GM21825 (cell line): ENCODE measurements around the gene MMP11.
A peak's percentile ranks its signal among the peaks of the same experiment; 100 is the strongest.

ENCODE experiments used
- ATAC-seq: cut with Tn5 transposase; IDR thresholded peaks from one replicate; pipeline ENCODE4 v1.9.1; 2021; ENCODE audit warnings: mild to moderate bottlenecking, moderate library complexity; ENCODE audit not compliant: unreplicated experiment

The MMP11 gene

GRCh38 chr22:23800297-23801237 lies 27.9 kb downstream of the MMP11 start:
- ATAC-seq, result peak; percentile 61

- peak; percentile 12 for ATAC-seq
These were observed 28.7 kb downstream of the MMP11 start for GRCh38 chr22:23801238-23801821.

- no peak for ATAC-seq
These were observed 29.3 kb downstream of the MMP11 start for GRCh38 chr22:23801886-23802377.

- ATAC-seq, result no peak
These were observed 30.6 kb downstream of the MMP11 start for GRCh38 chr22:23803001-23803819.

GRCh38 chr22:23804781-23805291 lies 32.2 kb downstream of the MMP11 start:
- no peak for ATAC-seq

GRCh38 chr22:23806837-23807236 lies 34.2 kb downstream of the MMP11 start:
- ATAC-seq, result no peak

GRCh38 chr22:23812378-23812777 lies 39.7 kb downstream of the MMP11 start:
- ATAC-seq, result no peak

GRCh38 chr22:23815541-23816155 lies 43.0 kb downstream of the MMP11 start:
- no peak for ATAC-seq

- ATAC-seq, result no peak
These were observed 43.7 kb downstream of the MMP11 start for GRCh38 chr22:23816156-23816976.

- ATAC-seq, result no peak
These were observed 44.5 kb downstream of the MMP11 start for GRCh38 chr22:23817146-23817545.

GRCh38 chr22:23818541-23818940 lies 45.9 kb downstream of the MMP11 start:
- ATAC-seq, result no peak

- no peak for ATAC-seq
These were observed 48.1 kb downstream of the MMP11 start for GRCh38 chr22:23820748-23821211.

GRCh38 chr22:23822101-23822671 lies 49.5 kb downstream of the MMP11 start:
- ATAC-seq, result no peak

- ATAC-seq, result no peak
These were observed 50.7 kb downstream of the MMP11 start for GRCh38 chr22:23823331-23823791.

GRCh38 chr22:23824476-23825245 lies 52.0 kb downstream of the MMP11 start:
- ATAC-seq, result no peak

- no peak for ATAC-seq
These were observed 52.7 kb downstream of the MMP11 start for GRCh38 chr22:23825246-23825905.

GRCh38 chr22:23826510-23827350 lies 54.1 kb downstream of the MMP11 start:
- no peak for ATAC-seq
